Superior temporal gyrus (tissue), 1 donor: ENCODE results near the gene MAP3K14.
"Not testable (repeated sequence)": the region's sequence is repeated elsewhere in the genome, so short reads cannot be mapped to it uniquely, and the experiment has no call there.

ENCODE experiments used
- DNase-seq: peaks from one replicate; pipeline ENCODE4 v3.0.0-alpha.2; 2016; ENCODE audit errors: extremely low spot score

Gene MAP3K14

GRCh38 chr17:45315648-45316433 is 979 bp downstream of the MAP3K14 start:
- DNase-seq, result no peak

GRCh38 chr17:45314741-45315647 is 1.8 kb downstream of the MAP3K14 start:
- no peak for DNase-seq

- DNase-seq, result no peak
Observed at GRCh38 chr17:45313996-45314740, 2.7 kb downstream of the MAP3K14 start.

- DNase-seq, result no peak
Observed at GRCh38 chr17:45313421-45313771, 3.4 kb downstream of the MAP3K14 start.

- DNase-seq, result no peak
Observed at GRCh38 chr17:45312477-45313420, 4.1 kb downstream of the MAP3K14 start.

- no peak for DNase-seq
Observed at GRCh38 chr17:45311760-45312476, 4.9 kb downstream of the MAP3K14 start.

- DNase-seq, result no peak
Observed at GRCh38 chr17:45311401-45311759, 5.4 kb downstream of the MAP3K14 start.

- no peak for DNase-seq
Observed at GRCh38 chr17:45310380-45311324, 6.2 kb downstream of the MAP3K14 start.

GRCh38 chr17:45309400-45309799 is 7.4 kb downstream of the MAP3K14 start:
- DNase-seq, result no peak

GRCh38 chr17:45308840-45309239 is 8.0 kb downstream of the MAP3K14 start:
- DNase-seq, result no peak

GRCh38 chr17:45308016-45308365 is 8.8 kb downstream of the MAP3K14 start:
- no peak for DNase-seq

- DNase-seq, result peak; percentile 61
Observed at GRCh38 chr17:45307290-45308015, 9.4 kb downstream of the MAP3K14 start.

GRCh38 chr17:45306623-45307022 is 10.2 kb downstream of the MAP3K14 start:
- no peak for DNase-seq

- DNase-seq, result no peak
Observed at GRCh38 chr17:45306094-45306493, 10.7 kb downstream of the MAP3K14 start.

GRCh38 chr17:45305530-45306087 is 11.2 kb downstream of the MAP3K14 start:
- DNase-seq, result no peak

GRCh38 chr17:45302649-45303173 is 14.1 kb downstream of the MAP3K14 start:
- DNase-seq, result peak; percentile 53

- not testable (repeated sequence) for DNase-seq
Observed at GRCh38 chr17:45302220-45302619, 14.6 kb downstream of the MAP3K14 start.

GRCh38 chr17:45301674-45302073 is 15.1 kb downstream of the MAP3K14 start:
- no peak for DNase-seq
